IMR-90 (cell line): Measurements from ENCODE around the gene FXYD6. TPM values are rescaled to one million over a fixed set of nuclear protein-coding genes. Genes with fewer than 3 reads are reported as not detected.

ENCODE experiments used
- ATAC-seq: fragments of 200-7000 bp; cut with Tn5 transposase; 2 replicates; pipeline ENCODE4 v1.9.1; 2020; ENCODE audit warnings: low read depth, mild to moderate bottlenecking, moderate library complexity
- BruUV-seq: library from RNA; stranded (reverse); fragments of 400-500 nt; replicated peaks from 2 replicates; lab custom pipeline; 2021; lab: Mats Ljungman, UMichigan
- CTCF ChIA-PET: fragments of 300-600 bp; formaldehyde crosslinking; extraction: SDS; loops from one replicate; lab custom pipeline; 2021; ENCODE audit warnings: antibody characterized with exemption; lab: Yijun Ruan, JAX
- POLR2A ChIA-PET: fragments of 300-600 bp; sonication (Branson Sonifier 250); formaldehyde crosslinking; loops from one replicate; lab custom pipeline; 2022; ENCODE audit warnings: antibody characterized with exemption; ENCODE audit not compliant: unreplicated experiment; lab: Charles Lee
- DNase-seq: peaks from one replicate; pipeline ENCODE4 v3.0.0; 2013
- H2AFZ ChIP-seq: replicated peaks from 2 replicates; pipeline ENCODE3; 2013; ENCODE audit warnings: low read length, mild to moderate bottlenecking; ENCODE audit not compliant: poor library complexity
- H2AK5ac ChIP-seq: 2 replicates; pipeline ENCODE4 v1.6.1; 2013; ENCODE audit warnings: low read depth, low read length, inconsistent platforms
- H2AK9ac ChIP-seq: replicated peaks from 2 replicates; pipeline ENCODE3; 2013; ENCODE audit warnings: mild to moderate bottlenecking, low read depth, low read length, moderate library complexity; ENCODE audit not compliant: poor library complexity
- H2BK120ac ChIP-seq: 2 replicates; pipeline ENCODE4 v1.6.1; 2013; ENCODE audit warnings: low read depth, low read length, inconsistent platforms
- H2BK15ac ChIP-seq: 3 replicates; pipeline ENCODE4 v1.6.1; 2013; ENCODE audit warnings: low read depth, low read length, inconsistent platforms
- H2BK20ac ChIP-seq: 2 replicates; pipeline ENCODE4 v1.6.1; 2013; ENCODE audit warnings: low read depth, mild to moderate bottlenecking, inconsistent platforms, low read length, moderate library complexity
- H2BK5ac ChIP-seq: 2 replicates; pipeline ENCODE4 v1.6.1; 2013; ENCODE audit warnings: mild to moderate bottlenecking, low read depth, low read length, inconsistent platforms; ENCODE audit not compliant: poor library complexity, severe bottlenecking
- H3K14ac ChIP-seq: replicated peaks from 2 replicates; pipeline ENCODE4 v1.6.1; 2013; ENCODE audit warnings: low read depth, low read length, inconsistent platforms
- H3K18ac ChIP-seq: 2 replicates; pipeline ENCODE4 v1.6.1; 2013; ENCODE audit warnings: low read depth, low read length, control low read depth
- H3K23ac ChIP-seq: 2 replicates; pipeline ENCODE4 v1.6.1; 2013; ENCODE audit warnings: low read depth, low read length, inconsistent platforms
- H3K27ac ChIP-seq: 2 replicates; pipeline ENCODE4 v1.5.1; 2013; ENCODE audit warnings: mild to moderate bottlenecking, control low read depth, low read length; ENCODE audit not compliant: insufficient read depth
- H3K27me3 ChIP-seq: 2 replicates; pipeline ENCODE4 v1.6.1; 2013; ENCODE audit warnings: low read length; ENCODE audit not compliant: control insufficient read depth, insufficient read depth
- H3K36me3 ChIP-seq: 2 replicates; pipeline ENCODE4 v1.6.1; 2013; ENCODE audit warnings: low read length, mixed read lengths; ENCODE audit not compliant: control insufficient read depth, insufficient read depth
- H3K4ac ChIP-seq: 2 replicates; pipeline ENCODE4 v1.6.1; 2013; ENCODE audit warnings: low read depth, low read length, inconsistent platforms
- H3K4me1 ChIP-seq: 2 replicates; pipeline ENCODE4 v1.6.1; 2013; ENCODE audit warnings: low read length, mixed read lengths; ENCODE audit not compliant: control insufficient read depth, insufficient read depth
- H3K4me2 ChIP-seq: 2 replicates; pipeline ENCODE4 v1.6.1; 2013; ENCODE audit warnings: low read depth, mild to moderate bottlenecking, control low read depth, low read length, moderate library complexity
- H3K4me3 ChIP-seq: 2 replicates; pipeline ENCODE4 v1.5.1; 2013; ENCODE audit warnings: low read depth, mild to moderate bottlenecking, control low read depth, low read length, moderate library complexity; ENCODE audit not compliant: insufficient read depth
- H3K56ac ChIP-seq: 2 replicates; pipeline ENCODE4 v1.6.1; 2013; ENCODE audit warnings: low read length, inconsistent platforms; ENCODE audit not compliant: insufficient read depth; ENCODE audit errors: extremely low read depth
- H3K79me1 ChIP-seq, 2 experiments: 2 replicates each; pipeline ENCODE4 v1.6.1; 2013; ENCODE audit warnings: low read length in 2 of 2, inconsistent platforms in 1 of 2, low read depth in 1 of 2
- H3K9ac ChIP-seq: 2 replicates; pipeline ENCODE4 v1.6.1; 2013; ENCODE audit warnings: low read depth, low read length, control low read depth
- H3K9me1 ChIP-seq: 2 replicates; pipeline ENCODE4 v1.6.1; 2013; ENCODE audit warnings: low read length, inconsistent platforms; ENCODE audit not compliant: insufficient read depth
- H3K9me3 ChIP-seq: 2 replicates; pipeline ENCODE4 v1.6.1; 2013; ENCODE audit warnings: low read length; ENCODE audit not compliant: control insufficient read depth, insufficient read depth
- H4K20me1 ChIP-seq: 2 replicates; pipeline ENCODE4 v1.6.1; 2013; ENCODE audit warnings: low read length, inconsistent platforms; ENCODE audit not compliant: insufficient read depth
- H4K5ac ChIP-seq: 2 replicates; pipeline ENCODE4 v1.6.1; 2013; ENCODE audit warnings: mild to moderate bottlenecking, low read depth, low read length, control low read depth
- H4K8ac ChIP-seq, 2 experiments: 2 replicates each; pipeline ENCODE4 v1.6.1; 2013; ENCODE audit warnings: low read depth in 2 of 2, low read length in 2 of 2, control low read depth in 1 of 2, inconsistent platforms in 1 of 2
- H4K91ac ChIP-seq: 2 replicates; pipeline ENCODE4 v1.6.1; 2013; ENCODE audit warnings: low read depth, low read length, inconsistent platforms; ENCODE audit not compliant: insufficient read depth
- CEBPB ChIP-seq: IDR thresholded peaks from 2 replicates; pipeline ENCODE4 v1.6.1; 2012; ENCODE audit warnings: low read depth, low read length, improper control_type of control experiment
- CHD1 ChIP-seq: IDR thresholded peaks from 2 replicates; pipeline ENCODE4 v1.6.1; 2012; ENCODE audit warnings: low read depth, low read length, improper control_type of control experiment
- FOS ChIP-seq: fragments of 150-350 bp; IDR thresholded peaks from 2 replicates; pipeline ENCODE4 v1.6.1; 2016; ENCODE audit warnings: low read depth, low read length
- WGBS, 2 experiments: methylation state at CpG; one replicate each; pipeline versions ENCODE4 v1.1.5 to v1.1.7; 2013; ENCODE audit warnings: missing lambda C conversion rate in 2 of 2; ENCODE audit not compliant: insufficient read length in 1 of 2; ENCODE audit errors: extremely low coverage in 2 of 2; 5-methylcytosine and 5-hydroxymethylcytosine counted together
- dilution Hi-C: fragments of 300-500 bp; cut with HindIII; formaldehyde crosslinking; loops from one replicate; pipeline ENCODE4 v1.14.3; 2018; ENCODE audit warnings: low sequenced_read_pairs; ENCODE audit not compliant: unreplicated experiment
- in situ Hi-C: fragments of 300-500 bp; cut with MboI; formaldehyde crosslinking; loops from 3 replicates; pipeline ENCODE4 v1.14.3; 2019; ENCODE audit warnings: low sequenced_read_pairs, inconsistent platforms, mixed read lengths
- intact Hi-C: fragments of 100-400 bp; cut with micrococcal nuclease; formaldehyde crosslinking; loops from 2 replicates; pipeline ENCODE4 v1.10.0; 2022
- polyA plus RNA-seq, 3 experiments: library from polyadenylated mRNA; depleted of rRNA; stranded (reverse); fragments of >200 nt; gene quantifications; 2 replicates each; pipeline ENCODE4 v1.2.3, GENCODE V29; 2012; ENCODE audit warnings: low replicate concordance in 1 of 3
- total RNA-seq: library from RNA; depleted of rRNA; stranded (reverse); fragments of >200 nt; gene quantifications from 2 replicates; pipeline ENCODE4 v1.2.3, GENCODE V29; 2012
- TF ChIP-seq, protein P1 (sequence below): fragments of 150-350 bp; IDR thresholded peaks from 2 replicates; pipeline ENCODE4 v1.6.1; 2017; ENCODE audit warnings: mild to moderate bottlenecking, antibody characterized with exemption, low read length, low read depth

Gene FXYD6
- total and polyA plus RNA-seq, 2 of the 4 experiments (the other 2 are of a cell fraction) = 0.32 TPM; not detected in 1

DNA sequence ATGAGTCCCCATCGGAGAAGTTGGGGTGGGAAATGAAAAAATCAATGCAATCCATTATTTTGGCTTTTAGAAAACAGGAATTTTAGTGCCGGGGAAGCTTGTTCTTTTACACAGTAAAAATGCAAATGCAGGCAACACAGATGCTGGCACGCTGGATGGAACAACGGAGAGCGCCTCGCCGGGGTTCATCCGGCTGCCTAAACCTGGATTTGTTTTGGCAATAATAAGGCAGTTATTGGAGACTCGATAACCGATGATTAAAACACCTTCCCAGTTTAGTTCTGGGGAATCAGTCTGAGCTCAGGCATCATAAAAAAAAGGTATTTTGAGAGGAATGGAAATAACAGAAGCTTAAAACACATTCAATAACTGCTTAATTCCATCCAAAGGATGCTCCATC is 82.3 kb downstream of the FXYD6 start:
- Histone ChIP-seq H4K20me1 (no peaks in the 10 kb centered on the region), H3K23ac (no peak overlapping the region), H3K4ac (no peak overlapping the region), H4K91ac (no peak overlapping the region), H2BK120ac (no peak overlapping the region), H3K9ac (no peak overlapping the region), H3K27me3 (peaks cover 48% of the 10 kb centered on the region), H4K5ac (no peak overlapping the region), H3K9me3 (no peaks in the 10 kb centered on the region), H3K4me3 (no peak overlapping the region), H3K4me2 (no peak overlapping the region), H2AK5ac (no peak overlapping the region), H4K8ac (no peak overlapping the region), H3K56ac (no peak overlapping the region), H3K18ac (no peak overlapping the region), H2BK20ac (no peak overlapping the region), H2BK5ac (no peak overlapping the region), H2AK9ac (no peak overlapping the region), H2BK15ac (no peak overlapping the region), H3K9me1 (no peaks in the 10 kb centered on the region), H3K14ac (no peak overlapping the region), H3K27ac (no peak overlapping the region), H3K79me1 (no peaks in the 10 kb centered on the region), H3K4me1 (no peaks in the 10 kb centered on the region), H2AFZ (no peak overlapping the region), H3K36me3 (no peaks in the 10 kb centered on the region)
- BruUV-seq = no TSS peak
- POLR2A ChIA-PET = no interaction called here
- ATAC-seq (no peak), DNase-seq (no peak)
- CTCF ChIA-PET = interaction anchor here (0.7 kb wide), 1 partner anchor 240 kb away, joined by 3 read pairs; no protein-coding TSS in a partner anchor
- TF ChIP-seq CEBPB (no peak), FOS (no peak), CHD1 (no peak)
- TF ChIP-seq, protein P1, sequence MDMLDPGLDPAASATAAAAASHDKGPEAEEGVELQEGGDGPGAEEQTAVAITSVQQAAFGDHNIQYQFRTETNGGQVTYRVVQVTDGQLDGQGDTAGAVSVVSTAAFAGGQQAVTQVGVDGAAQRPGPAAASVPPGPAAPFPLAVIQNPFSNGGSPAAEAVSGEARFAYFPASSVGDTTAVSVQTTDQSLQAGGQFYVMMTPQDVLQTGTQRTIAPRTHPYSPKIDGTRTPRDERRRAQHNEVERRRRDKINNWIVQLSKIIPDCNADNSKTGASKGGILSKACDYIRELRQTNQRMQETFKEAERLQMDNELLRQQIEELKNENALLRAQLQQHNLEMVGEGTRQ = no peak
- in situ Hi-C loops = no loop called here
- intact Hi-C loops = no loop called here
- dilution Hi-C loops = no loop called here
- WGBS, 2 experiments = no CpG with 5 or more reads among the region's 10 CpGs
